Hematopoietic multipotent progenitor cell treated with erythropoietin and hydrocortisone succinate and interleukin-3 and kit ligand, for 8 days (in vitro differentiated cells): Measurements from ENCODE around the gene CEMIP2.
"Not testable (repeated sequence)": the region's sequence is repeated elsewhere in the genome, so short reads cannot be mapped to it uniquely, and the experiment has no call there.

ENCODE experiments used
- DNase-seq: peaks from one replicate; pipeline ENCODE4 v3.0.0-alpha.2; 2015

The CEMIP2 gene

GRCh38 chr9:71768388-71769174 is at the start of gene CEMIP2:
Gene CEMIP2 (minus strand): TSS chr9:71768513. CDS start chr9:71750373, 18,140 bp downstream.
- DNase-seq: peak; percentile 89

GRCh38 chr9:71816916-71817451 is 48.7 kb upstream of the CEMIP2 start:
- no peak for DNase-seq

GRCh38 chr9:71814815-71815214 is 46.5 kb upstream of the CEMIP2 start:
- no peak for DNase-seq

GRCh38 chr9:71814226-71814625 is 45.9 kb upstream of the CEMIP2 start:
- no peak for DNase-seq

GRCh38 chr9:71812385-71812784 is 44.1 kb upstream of the CEMIP2 start:
- DNase-seq: no peak

GRCh38 chr9:71808068-71808467 is 39.8 kb upstream of the CEMIP2 start:
- no peak for DNase-seq

GRCh38 chr9:71806901-71807307 is 38.6 kb upstream of the CEMIP2 start:
- peak; percentile 87 for DNase-seq

- DNase-seq: not testable (repeated sequence)
Observed at GRCh38 chr9:71805096-71805495, 36.8 kb upstream of the CEMIP2 start.

- no peak for DNase-seq
Observed at GRCh38 chr9:71801826-71802225, 33.5 kb upstream of the CEMIP2 start.

GRCh38 chr9:71797266-71797665 is 29.0 kb upstream of the CEMIP2 start:
- DNase-seq: no peak

GRCh38 chr9:71796100-71796767 is 27.9 kb upstream of the CEMIP2 start:
- DNase-seq: no peak

GRCh38 chr9:71795097-71795813 is 26.9 kb upstream of the CEMIP2 start:
- DNase-seq: peak; percentile 1

GRCh38 chr9:71793386-71794105 is 25.2 kb upstream of the CEMIP2 start:
- DNase-seq: no peak

GRCh38 chr9:71791875-71792274 is 23.6 kb upstream of the CEMIP2 start:
- no peak for DNase-seq

GRCh38 chr9:71790296-71790695 is 22.0 kb upstream of the CEMIP2 start:
- DNase-seq: no peak

- no peak for DNase-seq
Observed at GRCh38 chr9:71783120-71783523, 14.8 kb upstream of the CEMIP2 start.

- DNase-seq: no peak
Observed at GRCh38 chr9:71781391-71781790, 13.1 kb upstream of the CEMIP2 start.

- no peak for DNase-seq
Observed at GRCh38 chr9:71780953-71781352, 12.6 kb upstream of the CEMIP2 start.

GRCh38 chr9:71778085-71778484 is 9.8 kb upstream of the CEMIP2 start:
- DNase-seq: no peak

GRCh38 chr9:71774920-71775319 is 6.6 kb upstream of the CEMIP2 start:
- no peak for DNase-seq

GRCh38 chr9:71772726-71773125 is 4.4 kb upstream of the CEMIP2 start:
- no peak for DNase-seq

GRCh38 chr9:71770170-71770569 is 1.9 kb upstream of the CEMIP2 start:
- DNase-seq: no peak
